ENCODE results near the gene CHMP2A. TPM values are rescaled to one million over a fixed set of nuclear protein-coding genes. Genes with fewer than 3 reads are reported as not detected.
A peak's percentile ranks its signal among the peaks of the same experiment; 100 is the strongest.

Gene CHMP2A
- total RNA-seq, 1 experiment from 2014 or later = 191 TPM

DNA sequence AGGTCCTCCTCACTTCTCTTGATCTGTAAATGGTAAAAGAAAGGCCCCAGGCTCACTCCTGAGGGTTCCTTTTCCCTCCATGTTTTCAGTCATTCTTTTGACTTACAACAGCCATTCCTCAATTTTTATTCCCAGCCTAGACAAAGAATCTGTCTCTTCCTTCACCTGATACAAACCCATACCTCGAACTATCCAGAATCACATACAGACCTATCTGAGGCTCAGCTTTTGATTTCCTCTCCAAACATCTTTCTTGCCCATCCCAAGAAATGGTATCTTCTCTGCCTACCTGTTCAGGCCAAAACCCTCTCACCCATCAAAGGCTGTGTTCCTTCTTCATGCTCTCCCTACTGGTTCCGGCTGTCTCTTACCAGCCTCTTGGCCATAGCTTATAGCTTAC lies 2.2 kb downstream of the CHMP2A start:
- Histone ChIP-seq H3K4me1 (ENCODE audit: control insufficient read depth, insufficient read depth, low read length) (peaks cover 30% of the 10 kb centered on the region), H3K27ac (ENCODE audit: low read length) (peak overlapping the region; percentile 8; the same call in 1 of the 2 replicates), H3K9me3 (ENCODE audit: control insufficient read depth, insufficient read depth, low read depth, low read length) (no peaks in the 10 kb centered on the region), H3K4me3 (ENCODE audit: low read depth in 2 of 2, low read length in 2 of 2) (no peak overlapping the region), H3K27me3 (ENCODE audit: control insufficient read depth, insufficient read depth, low read length) (no peaks in the 10 kb centered on the region), H3K36me3 (ENCODE audit: control insufficient read depth, insufficient read depth, low read length) (peaks cover 31% of the 10 kb centered on the region)
- in situ Hi-C loops (cut with HindIII; ENCODE audit: low pct_unique_long_range_greater_than_20kb, low sequenced_read_pairs) = no loop called here
- DNase-seq (ENCODE audit: low read depth, low spot score) = no peak
- CTCF ChIA-PET = interaction anchor here (0.7 to 1.1 kb wide), 2 partner anchors 33 to 39 kb away, joined by 3 to 7 read pairs; partner anchors contain the start of gene ZBTB45
- BruUV-seq (replicated peaks) = no TSS peak
- POLR2A ChIA-PET = no interaction called here
- intact Hi-C loops (cut with micrococcal nuclease; ENCODE audit: unreplicated experiment) = no loop called here
- no peak for ATAC-seq
- TF ChIP-seq TCF7L2 (IDR thresholded peaks at IDR 0.05; ENCODE audit: low read depth, low read length) (no peak), SIN3A (IDR thresholded peaks at IDR 0.05; ENCODE audit: borderline replicate concordance, insufficient read depth, low read depth, low read length) (no peak), REST (IDR thresholded peaks at IDR 0.05; ENCODE audit: insufficient read depth in 1 of 2, low read depth in 2 of 2, low read length in 1 of 2) (no peak), POLR2AphosphoS5 (IDR thresholded peaks at IDR 0.05; ENCODE audit: low read depth, low read length) (no peak; the same call in 1 of the 2 replicates)
- TF ChIP-seq, protein P1, sequence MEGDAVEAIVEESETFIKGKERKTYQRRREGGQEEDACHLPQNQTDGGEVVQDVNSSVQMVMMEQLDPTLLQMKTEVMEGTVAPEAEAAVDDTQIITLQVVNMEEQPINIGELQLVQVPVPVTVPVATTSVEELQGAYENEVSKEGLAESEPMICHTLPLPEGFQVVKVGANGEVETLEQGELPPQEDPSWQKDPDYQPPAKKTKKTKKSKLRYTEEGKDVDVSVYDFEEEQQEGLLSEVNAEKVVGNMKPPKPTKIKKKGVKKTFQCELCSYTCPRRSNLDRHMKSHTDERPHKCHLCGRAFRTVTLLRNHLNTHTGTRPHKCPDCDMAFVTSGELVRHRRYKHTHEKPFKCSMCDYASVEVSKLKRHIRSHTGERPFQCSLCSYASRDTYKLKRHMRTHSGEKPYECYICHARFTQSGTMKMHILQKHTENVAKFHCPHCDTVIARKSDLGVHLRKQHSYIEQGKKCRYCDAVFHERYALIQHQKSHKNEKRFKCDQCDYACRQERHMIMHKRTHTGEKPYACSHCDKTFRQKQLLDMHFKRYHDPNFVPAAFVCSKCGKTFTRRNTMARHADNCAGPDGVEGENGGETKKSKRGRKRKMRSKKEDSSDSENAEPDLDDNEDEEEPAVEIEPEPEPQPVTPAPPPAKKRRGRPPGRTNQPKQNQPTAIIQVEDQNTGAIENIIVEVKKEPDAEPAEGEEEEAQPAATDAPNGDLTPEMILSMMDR (IDR thresholded peaks at IDR 0.05) = no peak

- Histone ChIP-seq H3K4me1 (ENCODE audit: control insufficient read depth, insufficient read depth, low read length) (peaks cover 32% of the 10 kb centered on the region), H3K9me3 (ENCODE audit: control insufficient read depth, insufficient read depth, low read depth, low read length) (no peaks in the 10 kb centered on the region), H3K36me3 (ENCODE audit: control insufficient read depth, insufficient read depth, low read length) (peaks cover 36% of the 10 kb centered on the region), H3K27ac (ENCODE audit: low read length) (no peak overlapping the region), H3K4me3 (ENCODE audit: low read depth in 2 of 2, low read length in 2 of 2) (no peak overlapping the region), H3K27me3 (ENCODE audit: control insufficient read depth, insufficient read depth, low read length) (no peaks in the 10 kb centered on the region)
- ATAC-seq (no peak), DNase-seq (ENCODE audit: low read depth, low spot score) (no peak)
- BruUV-seq (replicated peaks) = TSS peak; percentile 85
- ChIA-PET POLR2A (no interaction called here), CTCF (interaction anchor here (0.5 kb wide), 1 partner anchor 68 kb away, joined by 4 read pairs; no protein-coding TSS in a partner anchor)
- intact Hi-C loops (cut with micrococcal nuclease; ENCODE audit: unreplicated experiment) (no loop called here), in situ Hi-C loops (cut with HindIII; ENCODE audit: low pct_unique_long_range_greater_than_20kb, low sequenced_read_pairs) (no loop called here)
- no peak for TF ChIP-seq TCF7L2 (IDR thresholded peaks at IDR 0.05; ENCODE audit: low read depth, low read length)
- TF ChIP-seq REST (IDR thresholded peaks at IDR 0.05; ENCODE audit: insufficient read depth in 1 of 2, low read depth in 2 of 2, low read length in 1 of 2) = no peak
- no peak; the same call in 1 of the 2 replicates for TF ChIP-seq POLR2AphosphoS5 (IDR thresholded peaks at IDR 0.05; ENCODE audit: low read depth, low read length)
- TF ChIP-seq SIN3A (IDR thresholded peaks at IDR 0.05; ENCODE audit: borderline replicate concordance, insufficient read depth, low read depth, low read length) = no peak
- TF ChIP-seq, protein P1 (IDR thresholded peaks at IDR 0.05) = no peak
These were observed 3.1 kb downstream of the CHMP2A start for GRCh38 chr19:58551577-58552471.
